OCI-LY1 (cell line): Measurements from ENCODE around the gene IQSEC1.

Experiments used
- H2AFZ ChIP-seq: fragments of 200-600 bp; sonication (generic), shearing (Covaris generic); 2 replicates; pipeline ENCODE4 v1.6.0; 2014; ENCODE audit warnings: antibody characterized with exemption, mild to moderate bottlenecking, low read length
- H3F3A ChIP-seq: fragments of 200-600 bp; sonication (generic), shearing (Covaris generic); 2 replicates; pipeline ENCODE4 v1.6.0; 2014; ENCODE audit warnings: mild to moderate bottlenecking, antibody characterized with exemption, low read length, moderate library complexity; ENCODE audit not compliant: insufficient read depth
- H3K27ac ChIP-seq: fragments of 200-600 bp; sonication (generic); 2 replicates; pipeline ENCODE4 v1.5.1; 2014; ENCODE audit warnings: low read length, mixed run types, mild to moderate bottlenecking, low read depth; ENCODE audit not compliant: poor library complexity, severe bottlenecking
- H3K27me3 ChIP-seq: fragments of 200-600 bp; sonication (generic); 2 replicates; pipeline ENCODE4 v1.6.0; 2014; ENCODE audit warnings: antibody characterized with exemption, mild to moderate bottlenecking, low read length, moderate library complexity; ENCODE audit not compliant: insufficient read depth
- H3K36me3 ChIP-seq: fragments of 200-600 bp; sonication (generic); 2 replicates; pipeline ENCODE4 v1.6.1; 2014; ENCODE audit warnings: mild to moderate bottlenecking, antibody characterized with exemption, low read length, moderate library complexity, mixed read lengths; ENCODE audit not compliant: insufficient read depth
- H3K4me1 ChIP-seq: fragments of 200-600 bp; sonication (generic); 2 replicates; pipeline ENCODE4 v1.5.1; 2014; ENCODE audit warnings: mild to moderate bottlenecking, low read length, moderate library complexity; ENCODE audit not compliant: insufficient read depth, severe bottlenecking
- H3K4me2 ChIP-seq: fragments of 200-600 bp; sonication (generic), shearing (Covaris generic); 2 replicates; pipeline ENCODE4 v1.6.1; 2014; ENCODE audit warnings: low read length
- H3K4me3 ChIP-seq: fragments of 200-600 bp; sonication (generic); 2 replicates; pipeline ENCODE4 v1.5.1; 2014; ENCODE audit warnings: low read length, low read depth, mild to moderate bottlenecking, mixed read lengths; ENCODE audit not compliant: poor library complexity, severe bottlenecking
- H3K79me2 ChIP-seq: fragments of 200-600 bp; shearing (Covaris generic); 2 replicates; pipeline ENCODE4 v1.6.1; 2016; ENCODE audit warnings: mixed run types, low read length, mixed read lengths; ENCODE audit not compliant: insufficient read depth
- H3K9ac ChIP-seq: fragments of 200-600 bp; sonication (generic), shearing (Covaris generic); 2 replicates; pipeline ENCODE4 v1.6.1; 2014; ENCODE audit warnings: mild to moderate bottlenecking, low read length, mixed read lengths
- H3K9me2 ChIP-seq: fragments of 200-600 bp; sonication (generic), shearing (Covaris generic); 2 replicates; pipeline ENCODE4 v1.6.1; 2014; ENCODE audit warnings: low read depth, mild to moderate bottlenecking, low read length, mixed read lengths
- H3K9me3 ChIP-seq: fragments of 200-600 bp; shearing (Covaris generic); 2 replicates; pipeline ENCODE4 v1.6.1; 2014; ENCODE audit warnings: low read length, mixed read lengths
- H4K20me1 ChIP-seq: fragments of 200-600 bp; sonication (generic), shearing (Covaris generic); 2 replicates; pipeline ENCODE4 v1.6.0; 2016; ENCODE audit warnings: mild to moderate bottlenecking, low read length; ENCODE audit not compliant: insufficient read depth
- CTCF ChIP-seq: fragments of 200-600 bp; sonication (generic), shearing (Covaris generic); IDR thresholded peaks from 2 replicates; pipeline ENCODE4 v1.5.1; 2017; ENCODE audit warnings: mild to moderate bottlenecking, antibody characterized with exemption, low read length, moderate library complexity, mixed read lengths
- EZH2 ChIP-seq: fragments of 200-600 bp; sonication (generic), shearing (Covaris generic); IDR thresholded peaks from 2 replicates; pipeline ENCODE4 v1.8.0; 2017; ENCODE audit warnings: borderline replicate concordance, mixed run types, mild to moderate bottlenecking, antibody characterized with exemption, low read length, moderate library complexity, mixed read lengths

The IQSEC1 gene

DNA sequence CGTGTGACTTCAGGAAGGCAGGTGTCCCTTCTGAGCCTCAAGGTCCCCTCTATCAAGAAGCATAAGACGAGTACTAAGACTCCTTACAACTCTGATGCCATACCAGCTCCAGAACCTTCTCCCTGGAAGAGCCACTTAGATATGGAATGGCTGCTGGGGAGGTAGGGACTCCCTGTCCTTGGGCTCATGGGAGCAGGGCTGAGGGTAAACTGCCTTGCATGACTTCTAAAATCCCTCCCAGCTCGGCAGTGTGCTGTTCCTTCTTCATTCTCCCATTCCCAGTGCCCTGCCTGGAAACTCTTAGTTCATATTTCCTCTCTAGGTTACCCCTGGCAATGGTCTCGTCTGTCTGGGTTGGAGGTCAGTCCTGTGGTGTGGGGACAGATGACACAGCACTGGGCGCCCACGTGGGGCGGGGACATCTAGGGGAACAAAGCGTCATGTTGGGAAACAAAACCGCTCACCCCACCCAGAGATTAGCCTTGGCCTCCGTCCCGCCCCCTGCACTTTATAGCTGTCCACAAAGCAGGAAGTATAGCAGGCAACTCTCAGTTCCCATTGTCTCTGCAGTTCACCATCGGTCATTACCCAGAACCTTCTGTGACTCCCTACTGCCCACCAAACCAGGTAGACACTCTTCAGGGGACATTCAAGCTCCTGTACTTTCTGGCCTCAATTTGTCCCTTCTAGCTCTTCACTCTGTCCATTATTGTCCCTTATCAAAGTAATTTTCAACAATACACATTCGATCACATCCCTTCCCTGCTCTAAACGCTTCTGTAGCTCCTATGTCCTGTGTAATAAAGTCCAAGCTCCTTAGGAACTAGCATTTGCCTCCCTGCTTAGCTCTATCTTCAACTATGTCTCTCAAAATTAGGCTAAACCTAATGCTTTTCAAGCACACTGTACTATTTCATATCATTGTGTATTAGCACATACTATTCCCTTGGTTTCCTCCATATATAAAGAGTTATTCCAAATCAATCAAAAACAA lies 73.8 kb downstream of the IQSEC1 start:
- Histone ChIP-seq H3K9ac (no peak overlapping the region), H3K4me1 (peaks cover 16% of the 10 kb centered on the region), H3K36me3 (no peaks in the 10 kb centered on the region), H3K79me2 (no peaks in the 10 kb centered on the region), H3F3A (no peaks in the 10 kb centered on the region), H3K9me2 (no peaks in the 10 kb centered on the region), H3K4me2 (no peak overlapping the region), H3K9me3 (no peaks in the 10 kb centered on the region), H2AFZ (no peak overlapping the region), H3K4me3 (no peak overlapping the region), H4K20me1 (no peaks in the 10 kb centered on the region), H3K27ac (no peak overlapping the region), H3K27me3 (no peaks in the 10 kb centered on the region; the same call in 1 of the 2 replicates)
- TF ChIP-seq CTCF = no peak
- TF ChIP-seq EZH2 = no peak

DNA sequence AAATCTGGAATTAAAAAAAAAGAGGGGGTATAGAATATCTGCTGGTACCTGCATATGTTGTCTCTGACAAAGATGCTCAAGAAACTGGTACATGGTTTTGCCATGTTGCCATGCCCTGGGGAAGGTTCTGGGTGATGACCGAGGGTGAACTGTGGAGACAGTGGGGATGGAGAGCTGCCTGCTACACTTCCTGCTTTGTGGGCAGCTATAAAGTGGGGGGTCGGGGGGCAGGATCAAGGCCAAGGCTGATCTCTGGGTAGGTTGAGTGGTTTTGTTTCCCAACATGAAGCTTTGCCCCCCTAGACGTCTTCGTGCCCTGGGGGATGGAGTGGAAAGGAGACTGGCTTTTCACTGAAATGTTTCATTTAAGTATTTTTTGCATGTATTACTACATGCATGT lies 74.6 kb downstream of the IQSEC1 start:
- no peak overlapping the region for H2AFZ ChIP-seq
- H3K27me3 ChIP-seq = no peaks in the 10 kb centered on the region
- no peak for TF ChIP-seq EZH2
- TF ChIP-seq CTCF = no peak
- H3K9me3 ChIP-seq = no peaks in the 10 kb centered on the region
- no peaks in the 10 kb centered on the region for H3K36me3 ChIP-seq
- H4K20me1 ChIP-seq = no peaks in the 10 kb centered on the region
- H3K4me2 ChIP-seq = no peak overlapping the region
- peaks cover 20% of the 10 kb centered on the region for H3K4me1 ChIP-seq
- no peak overlapping the region for H3K4me3 ChIP-seq
- H3K9ac ChIP-seq = no peak overlapping the region
- H3F3A ChIP-seq = no peaks in the 10 kb centered on the region
- no peaks in the 10 kb centered on the region for H3K79me2 ChIP-seq
- H3K27ac ChIP-seq = no peak overlapping the region
- H3K9me2 ChIP-seq = no peaks in the 10 kb centered on the region

GRCh38 chr3:12997387-12997786 lies 75.8 kb downstream of the IQSEC1 start:
- no peak for TF ChIP-seq CTCF
- TF ChIP-seq EZH2 = no peak
- Histone ChIP-seq H3K9me2 (no peaks in the 10 kb centered on the region), H3K79me2 (no peaks in the 10 kb centered on the region), H2AFZ (no peak overlapping the region), H3K4me2 (no peak overlapping the region), H3K4me1 (peaks cover 15% of the 10 kb centered on the region), H3K9me3 (no peaks in the 10 kb centered on the region), H3K27ac (no peak overlapping the region), H3F3A (no peaks in the 10 kb centered on the region), H3K4me3 (no peak overlapping the region), H4K20me1 (no peaks in the 10 kb centered on the region), H3K36me3 (no peaks in the 10 kb centered on the region), H3K27me3 (no peaks in the 10 kb centered on the region), H3K9ac (no peak overlapping the region)
